ENCODE measurements around the gene DBN1. TPM values are rescaled to one million over a fixed set of nuclear protein-coding genes. Genes with fewer than 3 reads are reported as not detected.

DBN1 gene
- total RNA-seq, 4 donors from 2014 or later, result 61.4 to 98.8 (median 68.0) TPM

- Histone ChIP-seq H3K27me3 (no peaks in the 10 kb centered on the region), H3K4me1 (peaks cover 16 to 40% of the 10 kb centered on the region in 2 donors), H3K4me3 (replicated peaks in 1 of 3) (no peak overlapping the region), H3K9me3 (no peaks in the 10 kb centered on the region), H3K27ac (no peak overlapping the region), H3K36me3 (peaks cover 8 to 18% of the 10 kb centered on the region in 2 donors)
- TF ChIP-seq POLR2A (IDR thresholded peaks at IDR 0.05) (no peak), CTCF (IDR thresholded peaks at IDR 0.05) (peak in 4 of 6 experiments; percentile 9 to 47 (median 25))
- 58 to 68% methylated on average over 25 to 41 of the region's 43 CpGs for WGBS, 2 donors
- DNase-seq, result no peak
- intact Hi-C loops (cut with DNase I), result no loop called here
These were observed 18.1 kb upstream of the DBN1 start for GRCh38 chr5:177491429-177491945.

GRCh38 chr5:177490992-177491391 is 17.6 kb upstream of the DBN1 start:
- no peak for DNase-seq
- no peak overlapping the region for H3K4me3 ChIP-seq (replicated peaks in 1 of 3)
- no peaks in the 10 kb centered on the region for H3K27me3 ChIP-seq
- TF ChIP-seq POLR2A (IDR thresholded peaks at IDR 0.05) (no peak), CTCF (IDR thresholded peaks at IDR 0.05) (no peak)
- peaks cover 8 to 18% of the 10 kb centered on the region in 2 donors for H3K36me3 ChIP-seq
- H3K4me1 ChIP-seq, result peaks cover 14 to 35% of the 10 kb centered on the region in 2 donors
- 94 to 98% methylated on average over 16 of the region's 16 CpGs for WGBS, 2 donors
- intact Hi-C loops (cut with DNase I), result no loop called here
- no peaks in the 10 kb centered on the region for H3K9me3 ChIP-seq
- no peak overlapping the region for H3K27ac ChIP-seq

- no peak for DNase-seq
- Histone ChIP-seq H3K27ac (no peak overlapping the region), H3K4me1 (peaks cover 13 to 29% of the 10 kb centered on the region in 2 donors), H3K36me3 (peaks cover 8 to 18% of the 10 kb centered on the region in 2 donors), H3K27me3 (no peaks in the 10 kb centered on the region), H3K4me3 (replicated peaks in 1 of 3) (no peak overlapping the region), H3K9me3 (no peaks in the 10 kb centered on the region)
- no peak for TF ChIP-seq CTCF (IDR thresholded peaks at IDR 0.05)
- no peak for TF ChIP-seq POLR2A (IDR thresholded peaks at IDR 0.05)
- intact Hi-C loops (cut with DNase I), result no loop called here
- 88 to 91% methylated on average over 15 of the region's 15 CpGs for WGBS, 2 donors
These were observed 17.0 kb upstream of the DBN1 start for GRCh38 chr5:177490311-177490991.

- no peak overlapping the region for H3K27ac ChIP-seq
- H3K9me3 ChIP-seq, result no peaks in the 10 kb centered on the region
- H3K4me3 ChIP-seq (replicated peaks in 1 of 3), result no peak overlapping the region
- peaks cover 8 to 18% of the 10 kb centered on the region in 2 donors for H3K36me3 ChIP-seq
- TF ChIP-seq CTCF (IDR thresholded peaks at IDR 0.05) (no peak), POLR2A (IDR thresholded peaks at IDR 0.05) (no peak)
- intact Hi-C loops (cut with DNase I), result no loop called here
- DNase-seq, result no peak
- H3K27me3 ChIP-seq, result no peaks in the 10 kb centered on the region
- H3K4me1 ChIP-seq, result peaks cover 2 to 17% of the 10 kb centered on the region in 2 donors
- WGBS, 2 donors, result 80 to 86% methylated on average over 4 to 15 of the region's 26 CpGs
These were observed 15.8 kb upstream of the DBN1 start for GRCh38 chr5:177489119-177489716.

GRCh38 chr5:177487975-177488374 is 14.5 kb upstream of the DBN1 start:
- Histone ChIP-seq H3K9me3 (no peaks in the 10 kb centered on the region), H3K4me3 (replicated peaks in 1 of 3) (no peak overlapping the region), H3K27me3 (no peaks in the 10 kb centered on the region), H3K4me1 (peaks cover 0 to 5% of the 10 kb centered on the region in 2 donors), H3K36me3 (peaks cover 8 to 18% of the 10 kb centered on the region in 2 donors), H3K27ac (no peak overlapping the region)
- no peak for DNase-seq
- 89 to 95% methylated on average over 13 to 14 of the region's 15 CpGs for WGBS, 2 donors
- TF ChIP-seq POLR2A (IDR thresholded peaks at IDR 0.05) (no peak), CTCF (IDR thresholded peaks at IDR 0.05) (no peak)
- intact Hi-C loops (cut with DNase I), result no loop called here
